Neural cell (in vitro differentiated cells): ENCODE data around the gene PPP1R27. TPM values are rescaled to one million over a fixed set of nuclear protein-coding genes. Genes with fewer than 3 reads are reported as not detected.

Experiments
- H2AFZ ChIP-seq: fragments of 200-600, 300-800 bp; sonication (generic), shearing (Covaris generic); 2 replicates; pipeline ENCODE4 v1.6.0; 2014; ENCODE audit warnings: low read depth, mild to moderate bottlenecking, antibody characterized with exemption, low read length, moderate library complexity
- H3F3A ChIP-seq: fragments of 200-600 bp; shearing (Covaris generic); 2 replicates; pipeline ENCODE4 v1.6.1; 2016; ENCODE audit warnings: mild to moderate bottlenecking, moderate library complexity, mixed read lengths, antibody characterized with exemption, low read length; ENCODE audit not compliant: insufficient read depth, poor library complexity, severe bottlenecking
- H3K27ac ChIP-seq: fragments of 200-600, 300-800 bp; sonication (generic), shearing (Covaris generic); 2 replicates; pipeline ENCODE4 v1.5.1; 2014; ENCODE audit warnings: mild to moderate bottlenecking, low read length, moderate library complexity
- H3K27me3 ChIP-seq: fragments of 300-800, 200-600 bp; sonication (generic), shearing (Covaris generic); 2 replicates; pipeline ENCODE4 v1.6.0; 2014; ENCODE audit warnings: mild to moderate bottlenecking, low read depth, low read length, moderate library complexity; ENCODE audit not compliant: insufficient read depth
- H3K36me3 ChIP-seq: fragments of 300-800, 200-600 bp; sonication (generic), shearing (Covaris generic); 2 replicates; pipeline ENCODE4 v1.5.1; 2014; ENCODE audit warnings: mild to moderate bottlenecking, antibody characterized with exemption, low read length, moderate library complexity; ENCODE audit not compliant: insufficient read depth
- H3K4me2 ChIP-seq: fragments of 300-800, 200-600 bp; sonication (generic), shearing (Covaris generic); 2 replicates; pipeline ENCODE4 v1.6.0; 2014; ENCODE audit warnings: mild to moderate bottlenecking, low read length
- H3K4me3 ChIP-seq: fragments of 300-800, 200-600 bp; sonication (generic), shearing (Covaris generic); 2 replicates; pipeline ENCODE4 v1.5.1; 2014; ENCODE audit warnings: mild to moderate bottlenecking, low read length, moderate library complexity
- H3K79me2 ChIP-seq: fragments of 200-600 bp; shearing (Covaris generic); replicated peaks from 2 replicates; pipeline ENCODE4 v1.6.0; 2014; ENCODE audit warnings: mild to moderate bottlenecking, low read length, moderate library complexity; ENCODE audit not compliant: insufficient read depth
- H3K9ac ChIP-seq: fragments of 300-800, 200-600 bp; sonication (generic), shearing (Covaris generic); 2 replicates; pipeline ENCODE4 v1.6.1; 2016; ENCODE audit warnings: mild to moderate bottlenecking, low read length, mixed read lengths
- H3K9me2 ChIP-seq: fragments of 200-600 bp; shearing (Covaris generic); 2 replicates; pipeline ENCODE4 v1.6.1; 2016; ENCODE audit warnings: mild to moderate bottlenecking, low read length, mixed read lengths; ENCODE audit not compliant: insufficient read depth
- H3K9me3 ChIP-seq: fragments of 200-600, 300-800 bp; sonication (generic), shearing (Covaris generic); 2 replicates; pipeline ENCODE4 v1.6.1; 2016; ENCODE audit warnings: mild to moderate bottlenecking, mixed run types, low read length, moderate library complexity, mixed read lengths
- H4K20me1 ChIP-seq: fragments of 200-600 bp; shearing (Covaris generic); 2 replicates; pipeline ENCODE4 v1.6.1; 2016; ENCODE audit warnings: mild to moderate bottlenecking, mixed run types; ENCODE audit not compliant: insufficient read depth
- EP300 ChIP-seq: fragments of 450-650 bp; conservative IDR thresholded peaks from 2 replicates; pipeline ENCODE4 v1.6.1; 2014; ENCODE audit warnings: antibody characterized with exemption, mild to moderate bottlenecking, moderate library complexity; ENCODE audit not compliant: poor library complexity, severe bottlenecking
- EZH2 ChIP-seq: fragments of 200-600, 300-800 bp; shearing (Covaris generic), sonication (generic); IDR thresholded peaks from 2 replicates; pipeline ENCODE4 v1.6.1; 2014; ENCODE audit warnings: antibody characterized with exemption, low read length, borderline replicate concordance, mild to moderate bottlenecking; ENCODE audit not compliant: insufficient read depth, poor library complexity, severe bottlenecking
- MXI1 ChIP-seq: fragments of 450-650 bp; conservative IDR thresholded peaks from 2 replicates; pipeline ENCODE4 v1.6.1; 2014; ENCODE audit warnings: antibody characterized with exemption, mild to moderate bottlenecking; ENCODE audit not compliant: poor library complexity, severe bottlenecking
- POLR2AphosphoS5 ChIP-seq: IDR thresholded peaks from 2 replicates; pipeline ENCODE4 v1.6.1; 2012
- RAD21 ChIP-seq: fragments of 450-650 bp; conservative IDR thresholded peaks from 2 replicates; pipeline ENCODE4 v1.6.1; 2014; ENCODE audit warnings: antibody characterized with exemption, mild to moderate bottlenecking, moderate library complexity
- SMC3 ChIP-seq: fragments of 450-650 bp; conservative IDR thresholded peaks from 2 replicates; pipeline ENCODE4 v1.6.1; 2014; ENCODE audit warnings: antibody characterized with exemption, mild to moderate bottlenecking, moderate library complexity; ENCODE audit not compliant: poor library complexity
- TAF1 ChIP-seq: IDR thresholded peaks from 2 replicates; pipeline ENCODE4 v1.6.1; 2012; ENCODE audit warnings: low read depth
- polyA plus RNA-seq: library from polyadenylated mRNA; depleted of rRNA; stranded (reverse); fragments of >200 nt; gene quantifications from 2 replicates; pipeline ENCODE4 v1.2.3, GENCODE V29; 2014
- TF ChIP-seq, protein P1 (sequence below): fragments of 450-650 bp; IDR thresholded peaks from 2 replicates; pipeline ENCODE4 v1.5.1; 2014; ENCODE audit warnings: antibody characterized with exemption, mild to moderate bottlenecking, moderate library complexity; ENCODE audit not compliant: poor library complexity, severe bottlenecking
- TF ChIP-seq, protein P2 (sequence below): IDR thresholded peaks from 2 replicates; pipeline ENCODE4 v1.6.1; 2012; ENCODE audit warnings: borderline replicate concordance

PPP1R27 gene
- polyA plus RNA-seq, 1 donor from 2014 or later, result not detected

DNA sequence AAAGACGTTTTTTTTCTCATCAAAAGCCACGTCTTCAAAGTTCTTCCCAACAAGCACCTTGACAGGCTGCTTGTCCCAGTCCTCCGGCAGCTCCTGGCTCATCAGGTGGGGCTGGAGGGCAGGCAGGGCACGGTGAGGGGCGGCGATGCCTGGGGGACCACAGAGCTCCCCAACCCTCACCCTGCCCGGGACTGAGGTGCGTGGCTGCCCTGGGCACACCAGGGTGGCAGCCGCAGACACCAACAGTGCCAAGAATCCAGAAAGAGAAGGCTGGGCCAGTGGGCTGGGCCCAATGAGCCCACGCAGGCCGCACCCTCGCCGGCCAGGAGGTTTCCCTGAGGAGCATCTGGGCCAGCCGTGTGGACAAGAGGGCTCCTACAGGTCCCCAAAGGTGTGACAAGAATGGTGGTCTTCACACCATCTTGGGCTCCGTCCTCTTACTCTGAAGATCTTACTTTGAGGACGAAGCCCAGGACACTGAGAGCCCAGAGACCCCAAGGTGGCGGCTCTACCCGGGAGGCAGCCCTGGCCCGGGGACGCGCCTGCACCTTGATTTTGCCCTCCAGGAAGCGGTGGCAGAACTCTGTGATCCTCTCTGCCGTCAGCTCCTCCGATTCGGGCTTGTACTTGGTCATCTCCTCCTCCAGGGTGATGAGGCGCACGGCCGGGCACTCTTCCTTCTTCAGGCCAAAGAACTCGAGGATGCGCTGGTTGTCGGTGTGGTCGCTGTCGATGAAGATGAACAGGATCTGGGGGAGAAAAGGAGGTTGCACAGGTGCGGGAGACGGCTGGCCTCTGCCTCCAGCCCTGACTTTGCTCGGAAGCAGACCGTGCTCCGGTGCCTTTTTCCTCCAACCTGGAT, 11.3 kb upstream of the PPP1R27 start:
- Histone ChIP-seq H3K4me2 (no peak overlapping the region), H3K9me3 (no peaks in the 10 kb centered on the region), H3K79me2 (no peaks in the 10 kb centered on the region), H3K36me3 (no peaks in the 10 kb centered on the region), H3K9me2 (no peaks in the 10 kb centered on the region), H4K20me1 (no peaks in the 10 kb centered on the region), H2AFZ (no peak overlapping the region), H3K9ac (no peak overlapping the region), H3K27me3 (no peaks in the 10 kb centered on the region), H3F3A (no peaks in the 10 kb centered on the region), H3K4me3 (no peak overlapping the region), H3K27ac (no peak overlapping the region)
- TF ChIP-seq EP300 (no peak), MXI1 (no peak), TAF1 (no peak)
- TF ChIP-seq, protein P1, sequence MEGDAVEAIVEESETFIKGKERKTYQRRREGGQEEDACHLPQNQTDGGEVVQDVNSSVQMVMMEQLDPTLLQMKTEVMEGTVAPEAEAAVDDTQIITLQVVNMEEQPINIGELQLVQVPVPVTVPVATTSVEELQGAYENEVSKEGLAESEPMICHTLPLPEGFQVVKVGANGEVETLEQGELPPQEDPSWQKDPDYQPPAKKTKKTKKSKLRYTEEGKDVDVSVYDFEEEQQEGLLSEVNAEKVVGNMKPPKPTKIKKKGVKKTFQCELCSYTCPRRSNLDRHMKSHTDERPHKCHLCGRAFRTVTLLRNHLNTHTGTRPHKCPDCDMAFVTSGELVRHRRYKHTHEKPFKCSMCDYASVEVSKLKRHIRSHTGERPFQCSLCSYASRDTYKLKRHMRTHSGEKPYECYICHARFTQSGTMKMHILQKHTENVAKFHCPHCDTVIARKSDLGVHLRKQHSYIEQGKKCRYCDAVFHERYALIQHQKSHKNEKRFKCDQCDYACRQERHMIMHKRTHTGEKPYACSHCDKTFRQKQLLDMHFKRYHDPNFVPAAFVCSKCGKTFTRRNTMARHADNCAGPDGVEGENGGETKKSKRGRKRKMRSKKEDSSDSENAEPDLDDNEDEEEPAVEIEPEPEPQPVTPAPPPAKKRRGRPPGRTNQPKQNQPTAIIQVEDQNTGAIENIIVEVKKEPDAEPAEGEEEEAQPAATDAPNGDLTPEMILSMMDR, result no peak

DNA sequence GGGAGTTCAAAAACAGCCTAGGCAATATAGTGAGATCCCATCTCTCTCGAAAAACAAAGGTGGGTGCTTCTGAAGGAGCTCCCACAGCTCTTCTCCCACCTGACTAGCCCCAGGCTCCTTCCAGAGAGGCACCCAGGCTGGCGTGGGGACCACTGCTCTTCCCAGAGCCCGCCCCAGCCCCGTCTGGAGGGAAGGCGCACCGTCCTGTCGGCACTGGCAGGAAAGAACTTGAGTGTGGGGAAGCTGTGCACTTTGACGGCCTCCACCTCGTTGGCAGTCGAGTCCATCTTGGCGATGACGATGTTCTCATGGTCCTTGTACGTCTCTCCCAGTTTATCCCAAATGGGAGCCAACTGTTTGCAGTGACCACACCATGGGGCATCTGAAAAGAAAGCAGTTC, 10.5 kb upstream of the PPP1R27 start:
- Histone ChIP-seq H3K4me2 (no peak overlapping the region), H3K9me3 (no peaks in the 10 kb centered on the region), H3K27me3 (no peaks in the 10 kb centered on the region), H3K4me3 (no peak overlapping the region), H3K79me2 (no peaks in the 10 kb centered on the region), H3K27ac (no peak overlapping the region), H3K9ac (no peak overlapping the region), H3K36me3 (no peaks in the 10 kb centered on the region), H3K9me2 (no peaks in the 10 kb centered on the region), H4K20me1 (no peaks in the 10 kb centered on the region), H2AFZ (no peak overlapping the region), H3F3A (no peaks in the 10 kb centered on the region)
- TF ChIP-seq TAF1 (no peak), SMC3 (no peak), RAD21 (no peak), EZH2 (no peak), MXI1 (no peak), POLR2AphosphoS5 (no peak), EP300 (no peak)
- TF ChIP-seq, protein P1, result no peak
- TF ChIP-seq, protein P2, sequence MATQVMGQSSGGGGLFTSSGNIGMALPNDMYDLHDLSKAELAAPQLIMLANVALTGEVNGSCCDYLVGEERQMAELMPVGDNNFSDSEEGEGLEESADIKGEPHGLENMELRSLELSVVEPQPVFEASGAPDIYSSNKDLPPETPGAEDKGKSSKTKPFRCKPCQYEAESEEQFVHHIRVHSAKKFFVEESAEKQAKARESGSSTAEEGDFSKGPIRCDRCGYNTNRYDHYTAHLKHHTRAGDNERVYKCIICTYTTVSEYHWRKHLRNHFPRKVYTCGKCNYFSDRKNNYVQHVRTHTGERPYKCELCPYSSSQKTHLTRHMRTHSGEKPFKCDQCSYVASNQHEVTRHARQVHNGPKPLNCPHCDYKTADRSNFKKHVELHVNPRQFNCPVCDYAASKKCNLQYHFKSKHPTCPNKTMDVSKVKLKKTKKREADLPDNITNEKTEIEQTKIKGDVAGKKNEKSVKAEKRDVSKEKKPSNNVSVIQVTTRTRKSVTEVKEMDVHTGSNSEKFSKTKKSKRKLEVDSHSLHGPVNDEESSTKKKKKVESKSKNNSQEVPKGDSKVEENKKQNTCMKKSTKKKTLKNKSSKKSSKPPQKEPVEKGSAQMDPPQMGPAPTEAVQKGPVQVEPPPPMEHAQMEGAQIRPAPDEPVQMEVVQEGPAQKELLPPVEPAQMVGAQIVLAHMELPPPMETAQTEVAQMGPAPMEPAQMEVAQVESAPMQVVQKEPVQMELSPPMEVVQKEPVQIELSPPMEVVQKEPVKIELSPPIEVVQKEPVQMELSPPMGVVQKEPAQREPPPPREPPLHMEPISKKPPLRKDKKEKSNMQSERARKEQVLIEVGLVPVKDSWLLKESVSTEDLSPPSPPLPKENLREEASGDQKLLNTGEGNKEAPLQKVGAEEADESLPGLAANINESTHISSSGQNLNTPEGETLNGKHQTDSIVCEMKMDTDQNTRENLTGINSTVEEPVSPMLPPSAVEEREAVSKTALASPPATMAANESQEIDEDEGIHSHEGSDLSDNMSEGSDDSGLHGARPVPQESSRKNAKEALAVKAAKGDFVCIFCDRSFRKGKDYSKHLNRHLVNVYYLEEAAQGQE, result no peak
